Measurements from ENCODE around the gene SLC20A1. TPM values are rescaled to one million over a fixed set of nuclear protein-coding genes. Genes with fewer than 3 reads are reported as not detected.
"Not testable (repeated sequence)": the region's sequence is repeated elsewhere in the genome, so short reads cannot be mapped to it uniquely, and the experiment has no call there.

SLC20A1 gene
- total RNA-seq, 1 donor from 2014 or later, result 36.6 TPM

DNA sequence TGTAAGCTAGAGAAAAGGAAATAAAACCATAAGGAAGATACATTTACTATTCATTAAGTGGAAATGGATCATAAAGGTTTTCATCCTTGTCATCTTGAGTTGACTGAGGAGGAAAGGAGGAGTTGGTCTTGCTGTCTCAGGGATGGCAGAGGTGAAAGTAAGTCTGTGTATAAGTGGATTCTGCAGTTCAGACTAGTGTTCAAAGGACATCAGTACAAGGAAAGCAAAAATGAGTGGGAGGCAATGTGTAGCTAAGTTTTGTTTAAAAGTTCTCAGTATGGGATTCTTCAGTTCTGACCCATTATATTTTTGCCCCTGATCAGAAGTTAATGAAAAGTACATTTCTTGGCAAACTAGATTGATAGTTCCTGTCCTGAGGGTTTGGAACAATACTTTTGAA is 18.9 kb downstream of the SLC20A1 start:
- Histone ChIP-seq H3K4me1 (peaks cover 7% of the 10 kb centered on the region), H3K36me3 (peaks cover 5 to 37% of the 10 kb centered on the region in 2 donors), H3K4me3 (no peak overlapping the region), H3K9me3 (no peaks in the 10 kb centered on the region), H3K27ac (no peak overlapping the region), H3K27me3 (no peaks in the 10 kb centered on the region)
- DNase-seq (ENCODE audit: extremely low spot score in 2 of 2), result no peak
- intact Hi-C loops (cut with DNase I), result no loop called here
- TF ChIP-seq POLR2A (IDR thresholded peaks at IDR 0.05) (no peak), POLR2AphosphoS5 (IDR thresholded peaks at IDR 0.05; ENCODE audit: insufficient read depth in 1 of 2, low read depth in 1 of 2) (no peak)
- TF ChIP-seq, protein P1, sequence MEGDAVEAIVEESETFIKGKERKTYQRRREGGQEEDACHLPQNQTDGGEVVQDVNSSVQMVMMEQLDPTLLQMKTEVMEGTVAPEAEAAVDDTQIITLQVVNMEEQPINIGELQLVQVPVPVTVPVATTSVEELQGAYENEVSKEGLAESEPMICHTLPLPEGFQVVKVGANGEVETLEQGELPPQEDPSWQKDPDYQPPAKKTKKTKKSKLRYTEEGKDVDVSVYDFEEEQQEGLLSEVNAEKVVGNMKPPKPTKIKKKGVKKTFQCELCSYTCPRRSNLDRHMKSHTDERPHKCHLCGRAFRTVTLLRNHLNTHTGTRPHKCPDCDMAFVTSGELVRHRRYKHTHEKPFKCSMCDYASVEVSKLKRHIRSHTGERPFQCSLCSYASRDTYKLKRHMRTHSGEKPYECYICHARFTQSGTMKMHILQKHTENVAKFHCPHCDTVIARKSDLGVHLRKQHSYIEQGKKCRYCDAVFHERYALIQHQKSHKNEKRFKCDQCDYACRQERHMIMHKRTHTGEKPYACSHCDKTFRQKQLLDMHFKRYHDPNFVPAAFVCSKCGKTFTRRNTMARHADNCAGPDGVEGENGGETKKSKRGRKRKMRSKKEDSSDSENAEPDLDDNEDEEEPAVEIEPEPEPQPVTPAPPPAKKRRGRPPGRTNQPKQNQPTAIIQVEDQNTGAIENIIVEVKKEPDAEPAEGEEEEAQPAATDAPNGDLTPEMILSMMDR (IDR thresholded peaks at IDR 0.05), result no peak

DNA sequence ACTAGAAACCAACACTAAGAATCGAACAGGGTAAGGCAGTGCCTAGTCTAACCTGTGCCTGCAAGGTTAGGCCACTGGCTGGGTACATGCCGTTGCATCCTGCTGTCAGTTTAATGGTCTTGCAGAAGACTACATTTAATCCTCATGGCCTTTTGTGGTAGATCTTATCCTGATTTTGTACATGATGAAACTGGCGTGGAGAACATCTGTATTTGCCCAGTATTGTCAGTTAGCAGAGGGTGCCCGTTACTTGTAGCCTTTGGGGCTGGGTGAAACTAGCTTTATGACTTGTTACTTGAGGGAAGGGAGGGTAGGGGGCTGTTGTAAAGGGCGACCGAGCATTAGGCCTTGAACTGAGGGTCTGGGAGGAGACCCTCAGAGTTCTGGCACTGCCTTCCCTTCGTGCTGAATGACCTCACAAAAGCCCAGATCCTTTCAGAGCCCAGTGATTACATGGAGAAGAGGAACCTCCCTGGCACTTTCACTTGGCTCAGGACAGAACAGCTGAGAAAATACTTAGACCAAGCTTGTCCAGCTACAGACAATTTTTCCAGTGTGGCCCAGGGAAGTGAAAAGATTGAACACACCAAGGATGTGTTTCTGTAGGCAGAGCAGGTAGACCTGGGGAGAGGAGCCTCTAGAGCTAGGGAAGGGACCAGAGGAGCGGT is 19.5 kb downstream of the SLC20A1 start:
- H3K9me3 ChIP-seq, result no peaks in the 10 kb centered on the region
- TF ChIP-seq, protein P1 (IDR thresholded peaks at IDR 0.05), result no peak
- TF ChIP-seq POLR2AphosphoS5 (IDR thresholded peaks at IDR 0.05; ENCODE audit: insufficient read depth in 1 of 2, low read depth in 1 of 2) (no peak), POLR2A (IDR thresholded peaks at IDR 0.05) (no peak)
- H3K27ac ChIP-seq, result no peak overlapping the region
- no peaks in the 10 kb centered on the region for H3K27me3 ChIP-seq
- DNase-seq (ENCODE audit: extremely low spot score in 2 of 2), result no peak
- peaks cover 3% of the 10 kb centered on the region for H3K4me1 ChIP-seq
- peaks cover 5 to 31% of the 10 kb centered on the region in 2 donors for H3K36me3 ChIP-seq
- no peak overlapping the region for H3K4me3 ChIP-seq
- intact Hi-C loops (cut with DNase I), result no loop called here

DNA sequence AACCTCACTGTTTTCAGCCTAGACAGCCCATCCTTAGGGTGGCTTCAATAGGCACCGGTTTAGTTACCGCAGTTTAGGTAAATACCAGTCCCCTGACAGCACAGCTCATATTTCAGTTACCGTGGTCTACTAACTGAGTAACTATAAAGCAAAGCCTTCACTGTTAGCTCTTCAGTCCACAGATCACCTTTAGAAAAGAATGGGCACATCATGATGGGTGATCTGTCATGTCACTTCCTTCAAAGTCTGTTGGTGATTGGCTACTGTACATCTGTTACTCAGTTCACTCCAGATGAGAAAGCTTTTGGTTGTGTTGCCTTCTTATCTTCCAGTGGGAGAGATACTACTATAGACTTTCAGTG is 21.0 kb downstream of the SLC20A1 start:
- H3K36me3 ChIP-seq, result peaks cover 5 to 17% of the 10 kb centered on the region in 2 donors
- no peak overlapping the region for H3K27ac ChIP-seq
- no peak overlapping the region for H3K4me3 ChIP-seq
- no peaks in the 10 kb centered on the region for H3K4me1 ChIP-seq
- H3K9me3 ChIP-seq, result no peaks in the 10 kb centered on the region
- no peak for DNase-seq (ENCODE audit: extremely low spot score in 2 of 2)
- TF ChIP-seq POLR2AphosphoS5 (IDR thresholded peaks at IDR 0.05; ENCODE audit: insufficient read depth in 1 of 2, low read depth in 1 of 2), result no peak
- no peak for TF ChIP-seq POLR2A (IDR thresholded peaks at IDR 0.05)
- TF ChIP-seq, protein P1 (IDR thresholded peaks at IDR 0.05), result no peak
- intact Hi-C loops (cut with DNase I), result no loop called here
- H3K27me3 ChIP-seq, result no peaks in the 10 kb centered on the region

DNA sequence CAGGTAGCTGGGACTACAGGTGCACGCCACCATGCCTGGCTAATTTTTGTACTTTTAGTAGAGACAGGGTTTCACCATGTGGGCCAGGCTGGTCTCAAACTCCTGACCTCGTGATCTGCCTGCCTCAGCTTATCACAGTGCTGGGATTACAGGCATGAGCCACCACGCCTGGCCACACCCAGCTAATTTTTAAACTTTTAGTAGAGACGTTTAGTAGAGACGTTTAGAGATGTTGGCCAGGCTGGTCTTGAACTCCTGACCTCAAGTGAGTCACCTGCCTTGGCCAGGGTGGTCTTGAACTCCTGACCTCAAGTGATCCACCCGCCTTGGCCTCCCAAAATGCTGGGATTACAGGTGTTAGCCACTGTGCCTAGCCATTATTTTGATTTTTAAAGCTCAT is 21.8 kb downstream of the SLC20A1 start:
- H3K27me3 ChIP-seq; H3K27ac ChIP-seq; DNase-seq (ENCODE audit: extremely low spot score in 2 of 2); H3K4me3 ChIP-seq; intact Hi-C loops (cut with DNase I); H3K4me1 ChIP-seq; H3K36me3 ChIP-seq; H3K9me3 ChIP-seq: not testable (repeated sequence)

DNA sequence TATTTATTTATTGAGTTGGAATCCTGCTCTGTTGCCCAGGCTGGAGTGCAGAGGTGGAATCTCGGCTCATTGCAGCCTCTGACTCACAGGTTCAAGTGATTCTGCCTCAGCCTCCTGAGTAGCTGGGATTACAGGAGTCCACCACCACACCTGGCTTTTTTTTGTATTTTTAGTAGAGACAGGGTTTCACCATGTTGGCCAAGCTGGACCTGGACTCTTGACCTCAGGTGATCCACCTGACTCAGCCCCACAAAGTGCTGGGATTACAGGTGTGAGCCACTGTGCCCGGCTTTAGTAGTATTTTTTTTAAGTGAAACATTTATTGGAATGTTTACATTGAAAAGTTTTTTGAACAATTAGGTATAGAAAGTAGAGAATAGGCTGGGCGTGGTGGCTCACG is 23.9 kb downstream of the SLC20A1 start:
- no peak for TF ChIP-seq POLR2A (IDR thresholded peaks at IDR 0.05)
- TF ChIP-seq POLR2AphosphoS5 (IDR thresholded peaks at IDR 0.05; ENCODE audit: insufficient read depth in 1 of 2, low read depth in 1 of 2), result no peak
- TF ChIP-seq, protein P1 (IDR thresholded peaks at IDR 0.05), result no peak
- Histone ChIP-seq H3K4me1 (no peaks in the 10 kb centered on the region), H3K27ac (no peak overlapping the region), H3K27me3 (no peaks in the 10 kb centered on the region), H3K36me3 (no peaks in the 10 kb centered on the region), H3K9me3 (no peaks in the 10 kb centered on the region), H3K4me3 (no peak overlapping the region)
- DNase-seq (ENCODE audit: extremely low spot score in 2 of 2), result no peak
- intact Hi-C loops (cut with DNase I), result no loop called here

All from vagina (tissue), 2 donors.